H1 (cell line): Measurements from ENCODE around the gene CMIP. TPM values are rescaled to one million over a fixed set of nuclear protein-coding genes. Genes with fewer than 3 reads are reported as not detected.

ENCODE experiments used
- CTCF ChIA-PET: fragments of 300-600 bp; sonication (Branson Sonifier 250); formaldehyde crosslinking; loops from one replicate; lab custom pipeline; 2021; ENCODE audit not compliant: partially characterized antibody; lab: Charles Lee
- POLR2A ChIA-PET: fragments of 300-600 bp; sonication (Branson Sonifier 250); formaldehyde crosslinking; loops from one replicate; lab custom pipeline; 2021; ENCODE audit warnings: inconsistent platforms; ENCODE audit not compliant: partially characterized antibody; lab: Charles Lee
- DNase-seq, 2 experiments: peaks; one replicate each; pipeline versions ENCODE4 v3.0.0 to v3.0.0-alpha.2; 2010 to 2022; ENCODE audit warnings: low spot score in 2 of 2, low read depth in 1 of 2, mixed read lengths in 1 of 2
- FAIRE-seq: peaks from 2 replicates; lab custom pipeline; 2011; peaks lifted over from hg19 to GRCh38; lab: Jason Lieb, UNC
- H2AFZ ChIP-seq: 2 replicates; pipeline ENCODE4 v1.8.1; 2012; ENCODE audit warnings: low read length, inconsistent platforms
- H2AK5ac ChIP-seq: 2 replicates; pipeline ENCODE4 v1.6.1; 2013; ENCODE audit warnings: low read depth, low read length
- H2BK120ac ChIP-seq: replicated peaks from 2 replicates; pipeline ENCODE3; 2013; ENCODE audit warnings: low read depth, low read length, inconsistent platforms
- H2BK12ac ChIP-seq: 2 replicates; pipeline ENCODE4 v1.6.1; 2013; ENCODE audit warnings: low read depth, low read length
- H2BK15ac ChIP-seq: 2 replicates; pipeline ENCODE4 v1.6.1; 2013; ENCODE audit warnings: low read length
- H2BK20ac ChIP-seq: 2 replicates; pipeline ENCODE4 v1.6.1; 2013; ENCODE audit warnings: low read length
- H2BK5ac ChIP-seq: 2 replicates; pipeline ENCODE4 v1.6.1; 2013; ENCODE audit warnings: low read depth, low read length
- H3K14ac ChIP-seq: 2 replicates; pipeline ENCODE4 v1.6.1; 2013; ENCODE audit warnings: inconsistent platforms; ENCODE audit not compliant: insufficient read length
- H3K18ac ChIP-seq: 2 replicates; pipeline ENCODE4 v1.6.1; 2013; ENCODE audit warnings: low read length; ENCODE audit errors: extremely low read depth
- H3K23ac ChIP-seq: 2 replicates; pipeline ENCODE4 v1.6.1; 2013; ENCODE audit warnings: inconsistent platforms; ENCODE audit not compliant: insufficient read length
- H3K23me2 ChIP-seq: 2 replicates; pipeline ENCODE4 v1.6.1; 2013; ENCODE audit warnings: low read depth, low read length
- H3K27ac ChIP-seq: 2 replicates; pipeline ENCODE4 v1.6.1; 2011; ENCODE audit warnings: low read depth, low read length, inconsistent platforms
- H3K27me3 ChIP-seq, 4 experiments: replicated peaks in 1 of 4; 1 replicate in 1 of 4; 2 replicates in 3 of 4; pipeline versions ENCODE4 v1.6.1 to v1.8.1; 2011 to 2013; ENCODE audit warnings: low read length in 3 of 4, mild to moderate bottlenecking in 3 of 4, inconsistent platforms in 2 of 4, mixed read lengths in 2 of 4, moderate library complexity in 1 of 4; ENCODE audit not compliant: control insufficient read depth in 3 of 4, insufficient read depth in 3 of 4; ENCODE audit errors: extremely low read depth in 1 of 4
- H3K36me3 ChIP-seq, 4 experiments: 2 replicates each; pipeline versions ENCODE4 v1.6.1 to v1.8.1; 2011 to 2013; ENCODE audit warnings: mild to moderate bottlenecking in 4 of 4, low read length in 3 of 4, moderate library complexity in 2 of 4, control low read depth in 1 of 4, inconsistent platforms in 1 of 4; ENCODE audit not compliant: insufficient read depth in 4 of 4, control insufficient read depth in 2 of 4
- H3K4ac ChIP-seq: replicated peaks from 2 replicates; pipeline ENCODE3; 2013; ENCODE audit warnings: low read length, low read depth, mixed read lengths, inconsistent platforms; ENCODE audit not compliant: insufficient read length
- H3K4me1 ChIP-seq, 4 experiments: replicated peaks in 1 of 4; 1 replicate in 1 of 4; 2 replicates in 3 of 4; pipeline versions ENCODE4 v1.6.1 to v1.8.1; 2011 to 2013; ENCODE audit warnings: low read length in 3 of 4, inconsistent platforms in 2 of 4, mixed read lengths in 1 of 4; ENCODE audit not compliant: insufficient read depth in 4 of 4, control insufficient read depth in 3 of 4
- H3K4me2 ChIP-seq, 2 experiments: 2 replicates each; pipeline versions ENCODE4 v1.6.1 to v1.8.1; 2011 to 2013; ENCODE audit warnings: low read depth in 2 of 2, low read length in 2 of 2, control low read depth in 1 of 2, inconsistent platforms in 1 of 2, mild to moderate bottlenecking in 1 of 2; ENCODE audit not compliant: insufficient read depth in 1 of 2
- H3K4me3 ChIP-seq, 4 experiments: fragments of 200-600, 300-600 bp in 1 of 4; sonication (generic), shearing (Covaris generic), sonication (Bioruptor Twin) in 1 of 4; 2 replicates each; pipeline versions ENCODE4 v1.5.1 to v1.8.1; 2011 to 2016; ENCODE audit warnings: low read length in 4 of 4, low read depth in 3 of 4, control low read depth in 2 of 4, inconsistent platforms in 2 of 4, mild to moderate bottlenecking in 2 of 4, mixed read lengths in 1 of 4, moderate library complexity in 1 of 4; ENCODE audit not compliant: insufficient read depth in 2 of 4; ENCODE audit errors: extremely low read depth in 1 of 4
- H3K56ac ChIP-seq: replicated peaks from 2 replicates; pipeline ENCODE3; 2013; ENCODE audit warnings: low read depth, mild to moderate bottlenecking, mixed read lengths, low read length, inconsistent platforms; ENCODE audit not compliant: insufficient read length
- H3K79me1 ChIP-seq: 2 replicates; pipeline ENCODE4 v1.6.1; 2013; ENCODE audit warnings: low read depth, low read length, control low read depth
- H3K79me2 ChIP-seq, 2 experiments: 2 replicates each; pipeline versions ENCODE4 v1.6.1 to v1.8.1; 2012 to 2013; ENCODE audit warnings: low read length in 2 of 2, mild to moderate bottlenecking in 2 of 2, inconsistent platforms in 1 of 2; ENCODE audit not compliant: insufficient read depth in 2 of 2, control insufficient read depth in 1 of 2
- H3K9ac ChIP-seq, 4 experiments: replicated peaks in 1 of 4; 1 replicate in 1 of 4; 2 replicates in 3 of 4; pipeline versions ENCODE4 v1.6.1 to v1.8.1; 2011 to 2013; ENCODE audit warnings: low read depth in 3 of 4, low read length in 3 of 4, control low read depth in 2 of 4, mild to moderate bottlenecking in 2 of 4, moderate library complexity in 2 of 4, inconsistent platforms in 1 of 4; ENCODE audit errors: extremely low read depth in 1 of 4
- H3K9me3 ChIP-seq, 2 experiments: 2 replicates each; pipeline versions ENCODE4 v1.6.1 to v1.8.1; 2012 to 2013; ENCODE audit warnings: mild to moderate bottlenecking in 2 of 2, moderate library complexity in 2 of 2, control low read depth in 1 of 2, inconsistent platforms in 1 of 2, low read depth in 1 of 2, low read length in 1 of 2, mixed read lengths in 1 of 2; ENCODE audit not compliant: insufficient read depth in 2 of 2
- H4K20me1 ChIP-seq, 2 experiments: replicated peaks in 1 of 2; 2 replicates each; pipeline versions ENCODE3 to v1.8.1; 2011 to 2013; ENCODE audit warnings: inconsistent platforms in 2 of 2, low read length in 2 of 2, mild to moderate bottlenecking in 1 of 2; ENCODE audit not compliant: insufficient read depth in 2 of 2, control insufficient read depth in 1 of 2
- H4K5ac ChIP-seq: 2 replicates; pipeline ENCODE4 v1.6.1; 2013; ENCODE audit warnings: low read length, low read depth, mixed read lengths, inconsistent platforms; ENCODE audit not compliant: insufficient read length
- H4K8ac ChIP-seq: 2 replicates; pipeline ENCODE4 v1.8.0; 2013; ENCODE audit warnings: mild to moderate bottlenecking, moderate library complexity, low read length, inconsistent platforms; ENCODE audit not compliant: insufficient read depth; ENCODE audit errors: extremely low read depth
- H4K91ac ChIP-seq: replicated peaks from 2 replicates; pipeline ENCODE3; 2013; ENCODE audit warnings: low read length, mixed read lengths, inconsistent platforms; ENCODE audit not compliant: insufficient read length
- CBX5 ChIP-seq: fragments of 300-800, 300-1000 bp; sonication (generic); IDR thresholded peaks from 2 replicates; pipeline ENCODE4 v1.7.1; 2016; ENCODE audit warnings: antibody characterized with exemption, low read length, low read depth
- CBX8 ChIP-seq: fragments of 300-800, 300-1000 bp; sonication (generic); IDR thresholded peaks from 2 replicates; pipeline ENCODE4 v1.7.1; 2016; ENCODE audit warnings: low read depth, low read length, borderline replicate concordance
- EP300 ChIP-seq, 2 experiments: IDR thresholded peaks; 1 replicate in 1 of 2; 2 replicates in 1 of 2; pipeline ENCODE4 v1.6.1; 2011 to 2012; ENCODE audit warnings: low read depth in 2 of 2, low read length in 2 of 2, mild to moderate bottlenecking in 2 of 2, borderline replicate concordance in 1 of 2, inconsistent platforms in 1 of 2, moderate library complexity in 1 of 2
- NRF1 ChIP-seq: IDR thresholded peaks from 2 replicates; pipeline ENCODE4 v1.6.1; 2011; ENCODE audit warnings: mild to moderate bottlenecking, low read depth, low read length, improper control_type of control experiment
- SIRT6 ChIP-seq: IDR thresholded peaks from one replicate; pipeline ENCODE4 v1.7.1; 2012; ENCODE audit warnings: low read length, inconsistent platforms
- TAF7 ChIP-seq: optimal IDR thresholded peaks from 2 replicates; pipeline ENCODE3; 2011; ENCODE audit warnings: low read depth, mild to moderate bottlenecking, inconsistent platforms, low read length, moderate library complexity, borderline replicate concordance
- TBP ChIP-seq: IDR thresholded peaks from 2 replicates; pipeline ENCODE4 v1.6.1; 2011; ENCODE audit warnings: low read depth, low read length, improper control_type of control experiment
- WGBS, 2 experiments: shearing (Covaris generic) in 1 of 2; methylation state at CpG; one replicate each; pipeline versions ENCODE4 v1.1.6 to v1.1.7; 2013 to 2015; ENCODE audit warnings: low lambda C conversion rate in 2 of 2, mixed read lengths in 2 of 2, inconsistent platforms in 1 of 2, low coverage in 1 of 2, missing lambda C conversion rate in 1 of 2; ENCODE audit not compliant: insufficient replicate concordance in 2 of 2, insufficient coverage in 1 of 2, insufficient read length in 1 of 2; ENCODE audit errors: extremely low coverage in 1 of 2, missing lambda C conversion rate in 1 of 2; 5-methylcytosine and 5-hydroxymethylcytosine counted together
- polyA plus RNA-seq, 7 experiments: library from polyadenylated mRNA; depleted of rRNA in 3 of 7; stranded (reverse) in 5 of 7; unstranded in 2 of 7; fragments of >200 nt in 5 of 7; fragments of 200-250 nt in 2 of 7; gene quantifications; 1 replicate in 5 of 7; 2 replicates in 1 of 7; 4 replicates in 1 of 7; pipeline versions ENCODE4 v1.2.1 to v1.2.3, GENCODE V29; 2011 to 2013; ENCODE audit warnings: missing spikeins in 2 of 7, mixed read lengths in 2 of 7
- total RNA-seq: library from RNA; stranded (reverse); fragmentation: NEBNext Ultra II Directional; extraction: Animal tissue kit (Norgen Biotek cat#: 25700); gene quantifications from 2 replicates; pipeline ENCODE4 v1.2.1, GENCODE V29; 2021

The CMIP gene
- total and polyA plus RNA-seq, 2 of the 8 experiments (the other 6 are each of a cell fraction or from before 2014, with no cell fraction given) = 7.9 to 53.2 TPM

- no peak overlapping the region for H3K4ac ChIP-seq
- H2BK20ac ChIP-seq = no peak overlapping the region
- no peak overlapping the region for H3K27ac ChIP-seq
- H3K18ac ChIP-seq = no peak overlapping the region
- no peak overlapping the region for H2BK5ac ChIP-seq
- H4K20me1 ChIP-seq = no peaks in the 10 kb centered on the region
- DNase-seq = no peak
- 73% methylated on average over 4 of the region's 4 CpGs; no CpG with 5 or more reads in 1 of the 2 experiments for WGBS, 2 experiments
- no peak overlapping the region for H3K4me2 ChIP-seq
- no peak overlapping the region for H3K4me3 ChIP-seq
- CTCF ChIA-PET = interaction anchor here (0.8 to 2.1 kb wide), 5 partner anchors 15 to 287 kb away, joined by 3 to 8 read pairs (median 4); no protein-coding TSS in a partner anchor
- H4K8ac ChIP-seq = no peak overlapping the region
- peaks cover 0 to 7% (median under 1%) of the 10 kb centered on the region in 4 experiments; a peak in 3 of 7 replicates for H3K4me1 ChIP-seq
- no peak overlapping the region for H2AK5ac ChIP-seq
- H2AFZ ChIP-seq = no peak overlapping the region
- H3K79me1 ChIP-seq = no peaks in the 10 kb centered on the region
- H3K14ac ChIP-seq = no peak overlapping the region
- TF ChIP-seq EP300 (IDR thresholded peaks at IDR 0.05; ENCODE audit: borderline replicate concordance in 1 of 2, low read depth in 2 of 2, low read length in 2 of 2) (no peak), CBX8 (no peak), NRF1 (no peak), TAF7 (no peak), TBP (no peak), SIRT6 (no peak), CBX5 (no peak)
- TF ChIP-seq, all 59 proteins: peak for 0
- no peaks in the 10 kb centered on the region for H3K9me3 ChIP-seq
- no peak overlapping the region for H2BK12ac ChIP-seq
- no peaks in the 10 kb centered on the region; the same call in 1 of the 2 replicates for H3K23me2 ChIP-seq
- no peaks in the 10 kb centered on the region for H3K27me3 ChIP-seq
- no peak for FAIRE-seq
- no peak overlapping the region for H2BK15ac ChIP-seq
- no peak overlapping the region for H2BK120ac ChIP-seq
- H4K91ac ChIP-seq = no peak overlapping the region
- H3K36me3 ChIP-seq = no peaks in the 10 kb centered on the region
- no peaks in the 10 kb centered on the region for H3K79me2 ChIP-seq
- H3K23ac ChIP-seq = no peak overlapping the region
- no peak overlapping the region for H3K9ac ChIP-seq
- POLR2A ChIA-PET = no interaction called here
- no peak overlapping the region for H4K5ac ChIP-seq
- no peak overlapping the region for H3K56ac ChIP-seq
Observed at GRCh38 chr16:81744385-81744784, 299.8 kb downstream of the CMIP start.
